ENCODE results near the gene OAF.

Gene OAF

DNA sequence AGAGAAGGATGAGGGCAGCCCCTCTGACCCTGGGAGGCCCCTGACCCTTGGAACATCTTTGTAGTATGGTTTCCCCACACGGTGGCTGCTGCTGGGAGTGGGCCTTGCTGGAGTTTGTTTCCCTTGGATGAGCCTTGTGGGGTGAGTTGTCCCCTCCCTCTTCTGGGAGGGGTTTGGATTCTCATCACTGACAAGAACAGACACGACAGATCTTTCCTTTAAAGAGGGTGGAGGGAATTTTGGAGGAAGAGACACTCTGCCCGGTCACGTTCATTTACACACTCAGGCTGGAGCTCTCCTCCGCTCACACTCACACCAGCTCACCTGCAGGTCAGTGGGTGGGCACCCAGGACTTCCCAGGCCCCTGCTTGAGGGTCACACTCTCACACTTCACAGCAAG lies 60.8 kb downstream of the OAF start:
- TF ChIP-seq, protein P1, sequence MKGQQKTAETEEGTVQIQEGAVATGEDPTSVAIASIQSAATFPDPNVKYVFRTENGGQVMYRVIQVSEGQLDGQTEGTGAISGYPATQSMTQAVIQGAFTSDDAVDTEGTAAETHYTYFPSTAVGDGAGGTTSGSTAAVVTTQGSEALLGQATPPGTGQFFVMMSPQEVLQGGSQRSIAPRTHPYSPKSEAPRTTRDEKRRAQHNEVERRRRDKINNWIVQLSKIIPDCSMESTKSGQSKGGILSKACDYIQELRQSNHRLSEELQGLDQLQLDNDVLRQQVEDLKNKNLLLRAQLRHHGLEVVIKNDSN (IDR thresholded peaks at IDR 0.05): no peak
- no peak for TF ChIP-seq FOXM1 (IDR thresholded peaks at IDR 0.05; ENCODE audit: borderline replicate concordance, low read depth)

DNA sequence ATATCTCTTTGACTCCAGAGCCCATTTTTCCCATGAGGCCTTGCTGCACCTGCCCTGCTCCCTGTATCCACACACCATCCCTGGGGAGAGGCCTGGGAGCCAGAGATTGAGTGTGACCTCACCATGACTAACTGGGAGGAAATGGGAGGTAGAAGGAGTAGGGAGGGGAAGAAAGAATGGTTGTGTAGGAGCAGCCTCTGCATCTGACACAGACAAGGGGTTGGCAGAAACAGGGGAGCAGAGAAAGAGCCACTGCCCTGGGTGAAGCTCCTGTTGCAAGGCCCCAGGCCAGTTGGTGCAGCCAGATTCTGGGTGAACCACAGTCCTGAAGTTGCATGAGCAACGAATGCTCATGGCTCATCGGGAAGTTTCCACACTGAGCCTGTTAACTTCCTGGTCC lies 61.5 kb downstream of the OAF start:
- TF ChIP-seq FOXM1 (IDR thresholded peaks at IDR 0.05; ENCODE audit: borderline replicate concordance, low read depth): no peak
- no peak for TF ChIP-seq YY1 (IDR thresholded peaks at IDR 0.05; ENCODE audit: low read depth)
- TF ChIP-seq CREB1 (IDR thresholded peaks at IDR 0.05; ENCODE audit: low read depth): no peak
- TF ChIP-seq, protein P2, sequence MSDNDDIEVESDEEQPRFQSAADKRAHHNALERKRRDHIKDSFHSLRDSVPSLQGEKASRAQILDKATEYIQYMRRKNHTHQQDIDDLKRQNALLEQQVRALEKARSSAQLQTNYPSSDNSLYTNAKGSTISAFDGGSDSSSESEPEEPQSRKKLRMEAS (IDR thresholded peaks at IDR 0.05): no peak
- TF ChIP-seq TAF1 (IDR thresholded peaks at IDR 0.05; ENCODE audit: low read depth): no peak
- TF ChIP-seq RAD21 (IDR thresholded peaks at IDR 0.05; ENCODE audit: low read depth): no peak
- TF ChIP-seq EP300 (IDR thresholded peaks at IDR 0.05; ENCODE audit: borderline replicate concordance): no peak

DNA sequence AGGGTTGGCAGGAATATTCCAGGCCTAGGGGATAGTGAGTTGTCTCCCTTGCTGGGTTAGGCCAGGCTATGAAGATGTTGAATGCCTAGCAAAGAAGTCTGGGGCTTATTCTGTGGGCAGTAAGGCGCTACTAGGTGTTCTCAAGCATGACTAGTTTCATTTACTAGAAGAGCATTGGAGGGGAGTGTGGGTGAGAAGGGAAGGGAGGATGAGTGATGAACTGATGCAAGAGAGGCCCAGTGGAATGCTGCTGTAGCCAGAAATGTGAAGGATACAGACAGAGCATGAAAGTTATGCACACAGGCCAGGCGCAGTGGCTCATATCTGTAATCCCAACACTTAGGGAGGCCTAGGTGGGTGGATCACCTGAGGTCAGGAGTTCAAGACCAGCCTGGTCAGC lies 62.6 kb downstream of the OAF start:
- TF ChIP-seq YY1 (IDR thresholded peaks at IDR 0.05; ENCODE audit: low read depth) (no peak), EP300 (IDR thresholded peaks at IDR 0.05; ENCODE audit: borderline replicate concordance) (no peak), NFIC (IDR thresholded peaks at IDR 0.05) (no peak), EGR1 (IDR thresholded peaks at IDR 0.05) (no peak), TAF1 (IDR thresholded peaks at IDR 0.05; ENCODE audit: low read depth) (no peak)
- TF ChIP-seq, protein P3, sequence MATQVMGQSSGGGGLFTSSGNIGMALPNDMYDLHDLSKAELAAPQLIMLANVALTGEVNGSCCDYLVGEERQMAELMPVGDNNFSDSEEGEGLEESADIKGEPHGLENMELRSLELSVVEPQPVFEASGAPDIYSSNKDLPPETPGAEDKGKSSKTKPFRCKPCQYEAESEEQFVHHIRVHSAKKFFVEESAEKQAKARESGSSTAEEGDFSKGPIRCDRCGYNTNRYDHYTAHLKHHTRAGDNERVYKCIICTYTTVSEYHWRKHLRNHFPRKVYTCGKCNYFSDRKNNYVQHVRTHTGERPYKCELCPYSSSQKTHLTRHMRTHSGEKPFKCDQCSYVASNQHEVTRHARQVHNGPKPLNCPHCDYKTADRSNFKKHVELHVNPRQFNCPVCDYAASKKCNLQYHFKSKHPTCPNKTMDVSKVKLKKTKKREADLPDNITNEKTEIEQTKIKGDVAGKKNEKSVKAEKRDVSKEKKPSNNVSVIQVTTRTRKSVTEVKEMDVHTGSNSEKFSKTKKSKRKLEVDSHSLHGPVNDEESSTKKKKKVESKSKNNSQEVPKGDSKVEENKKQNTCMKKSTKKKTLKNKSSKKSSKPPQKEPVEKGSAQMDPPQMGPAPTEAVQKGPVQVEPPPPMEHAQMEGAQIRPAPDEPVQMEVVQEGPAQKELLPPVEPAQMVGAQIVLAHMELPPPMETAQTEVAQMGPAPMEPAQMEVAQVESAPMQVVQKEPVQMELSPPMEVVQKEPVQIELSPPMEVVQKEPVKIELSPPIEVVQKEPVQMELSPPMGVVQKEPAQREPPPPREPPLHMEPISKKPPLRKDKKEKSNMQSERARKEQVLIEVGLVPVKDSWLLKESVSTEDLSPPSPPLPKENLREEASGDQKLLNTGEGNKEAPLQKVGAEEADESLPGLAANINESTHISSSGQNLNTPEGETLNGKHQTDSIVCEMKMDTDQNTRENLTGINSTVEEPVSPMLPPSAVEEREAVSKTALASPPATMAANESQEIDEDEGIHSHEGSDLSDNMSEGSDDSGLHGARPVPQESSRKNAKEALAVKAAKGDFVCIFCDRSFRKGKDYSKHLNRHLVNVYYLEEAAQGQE (IDR thresholded peaks at IDR 0.05; ENCODE audit: low read depth): no peak
- TF ChIP-seq, protein P1 (IDR thresholded peaks at IDR 0.05): no peak

DNA sequence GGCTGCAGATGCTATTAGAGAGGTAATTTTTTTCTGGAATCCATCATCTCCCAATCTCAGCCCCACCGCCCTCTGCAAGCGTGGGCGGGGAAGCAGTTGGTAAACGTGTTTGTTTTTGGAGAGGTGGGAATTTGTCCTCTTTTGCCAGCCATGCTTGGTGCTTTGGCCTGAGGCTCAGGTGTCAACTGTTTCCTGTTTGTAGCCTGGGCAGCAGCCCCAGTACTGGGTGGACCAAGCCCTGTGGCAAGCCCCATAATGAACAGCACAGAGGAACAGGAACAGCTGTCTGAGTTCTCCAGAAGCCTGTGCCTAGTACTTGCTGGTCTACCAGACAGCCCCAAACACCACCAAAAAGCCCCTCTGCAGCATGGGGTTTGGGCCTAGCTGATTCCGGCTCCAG lies 68.7 kb downstream of the OAF start:
- TF ChIP-seq, protein P1 (IDR thresholded peaks at IDR 0.05): no peak
- TF ChIP-seq EP300 (IDR thresholded peaks at IDR 0.05; ENCODE audit: borderline replicate concordance) (no peak), FOXM1 (IDR thresholded peaks at IDR 0.05; ENCODE audit: borderline replicate concordance, low read depth) (no peak), RAD21 (IDR thresholded peaks at IDR 0.05; ENCODE audit: low read depth) (no peak), YY1 (IDR thresholded peaks at IDR 0.05; ENCODE audit: low read depth) (no peak), CREB1 (IDR thresholded peaks at IDR 0.05; ENCODE audit: low read depth) (no peak), TAF1 (IDR thresholded peaks at IDR 0.05; ENCODE audit: low read depth) (no peak), TCF12 (IDR thresholded peaks at IDR 0.05; ENCODE audit: low read depth) (no peak), EGR1 (IDR thresholded peaks at IDR 0.05) (no peak), TEAD4 (IDR thresholded peaks at IDR 0.05) (no peak), NFIC (IDR thresholded peaks at IDR 0.05) (no peak), ZBTB7A (IDR thresholded peaks at IDR 0.05; ENCODE audit: low read depth) (no peak), CEBPB (IDR thresholded peaks at IDR 0.05) (no peak)
- TF ChIP-seq, protein P3 (IDR thresholded peaks at IDR 0.05; ENCODE audit: low read depth): no peak
- TF ChIP-seq, protein P2 (IDR thresholded peaks at IDR 0.05): no peak
